GM13976 (cell line): ENCODE measurements around the gene RAB35.

Source experiments
- DNase-seq: peaks from one replicate; pipeline ENCODE4 v3.0.0; 2012; ENCODE audit warnings: low spot score
- in situ Hi-C: fragments of 300-500 bp; cut with MboI; formaldehyde crosslinking; loops from one replicate; pipeline ENCODE4 v1.12.0; 2022; ENCODE audit warnings: low sequenced_read_pairs, mixed read lengths, inconsistent platforms; ENCODE audit not compliant: unreplicated experiment
- TF ChIP-seq, protein P1 (sequence below): IDR thresholded peaks from 2 replicates; pipeline ENCODE4 v1.5.1; 2012; ENCODE audit warnings: borderline replicate concordance, mild to moderate bottlenecking; ENCODE audit not compliant: insufficient read depth; ENCODE audit errors: extremely low read depth, missing control alignments, control extremely low read depth

The RAB35 gene

DNA sequence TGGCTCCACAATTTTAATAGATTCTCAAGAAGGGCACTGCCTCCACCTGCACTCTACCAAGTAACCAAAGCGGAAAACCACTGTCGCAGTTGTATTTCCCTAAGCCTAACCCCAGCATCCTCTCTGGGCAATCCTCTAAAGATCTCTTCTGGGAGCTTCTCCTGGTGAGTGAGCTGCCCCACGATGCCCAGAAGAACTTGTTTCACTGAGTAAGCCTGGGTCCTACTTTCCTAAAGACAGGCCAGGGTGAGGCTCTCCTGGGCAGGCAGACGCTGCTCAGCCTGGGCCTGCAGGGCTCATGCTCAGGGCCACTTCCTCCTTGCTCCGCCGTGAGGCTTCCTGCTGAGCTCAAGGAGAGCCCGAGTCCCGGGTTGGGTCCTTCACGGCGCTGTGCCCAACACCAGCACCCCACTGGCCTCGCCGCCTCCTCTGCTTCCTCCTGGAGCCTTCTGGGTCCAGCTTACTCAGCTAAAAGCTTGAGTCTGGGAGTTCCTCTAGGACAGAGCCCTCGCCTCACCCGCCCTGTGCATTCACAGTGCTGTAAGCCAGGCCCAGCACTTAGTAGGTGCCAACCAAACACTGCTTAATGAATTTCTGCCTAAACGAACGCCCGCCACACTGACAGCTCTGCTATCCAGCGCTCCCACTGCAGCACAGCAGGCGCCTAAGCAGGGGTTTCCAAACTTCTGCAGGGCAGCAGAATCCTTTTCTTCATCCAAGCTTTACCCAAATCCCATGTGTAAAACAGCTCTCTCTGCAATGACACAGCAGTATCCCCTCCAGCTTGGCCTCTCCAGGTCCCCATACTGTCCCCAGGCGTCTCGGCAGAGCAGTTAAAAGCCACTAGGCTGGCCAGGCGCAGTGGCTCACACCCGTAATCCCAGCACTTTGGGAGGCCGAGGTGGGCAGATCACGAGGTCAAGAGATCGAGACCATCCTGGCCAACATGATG lies 5.7 kb downstream of the RAB35 start:
- in situ Hi-C loops: no loop called here
- peak; percentile 74 for DNase-seq
- TF ChIP-seq, protein P1, sequence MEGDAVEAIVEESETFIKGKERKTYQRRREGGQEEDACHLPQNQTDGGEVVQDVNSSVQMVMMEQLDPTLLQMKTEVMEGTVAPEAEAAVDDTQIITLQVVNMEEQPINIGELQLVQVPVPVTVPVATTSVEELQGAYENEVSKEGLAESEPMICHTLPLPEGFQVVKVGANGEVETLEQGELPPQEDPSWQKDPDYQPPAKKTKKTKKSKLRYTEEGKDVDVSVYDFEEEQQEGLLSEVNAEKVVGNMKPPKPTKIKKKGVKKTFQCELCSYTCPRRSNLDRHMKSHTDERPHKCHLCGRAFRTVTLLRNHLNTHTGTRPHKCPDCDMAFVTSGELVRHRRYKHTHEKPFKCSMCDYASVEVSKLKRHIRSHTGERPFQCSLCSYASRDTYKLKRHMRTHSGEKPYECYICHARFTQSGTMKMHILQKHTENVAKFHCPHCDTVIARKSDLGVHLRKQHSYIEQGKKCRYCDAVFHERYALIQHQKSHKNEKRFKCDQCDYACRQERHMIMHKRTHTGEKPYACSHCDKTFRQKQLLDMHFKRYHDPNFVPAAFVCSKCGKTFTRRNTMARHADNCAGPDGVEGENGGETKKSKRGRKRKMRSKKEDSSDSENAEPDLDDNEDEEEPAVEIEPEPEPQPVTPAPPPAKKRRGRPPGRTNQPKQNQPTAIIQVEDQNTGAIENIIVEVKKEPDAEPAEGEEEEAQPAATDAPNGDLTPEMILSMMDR: no peak

DNA sequence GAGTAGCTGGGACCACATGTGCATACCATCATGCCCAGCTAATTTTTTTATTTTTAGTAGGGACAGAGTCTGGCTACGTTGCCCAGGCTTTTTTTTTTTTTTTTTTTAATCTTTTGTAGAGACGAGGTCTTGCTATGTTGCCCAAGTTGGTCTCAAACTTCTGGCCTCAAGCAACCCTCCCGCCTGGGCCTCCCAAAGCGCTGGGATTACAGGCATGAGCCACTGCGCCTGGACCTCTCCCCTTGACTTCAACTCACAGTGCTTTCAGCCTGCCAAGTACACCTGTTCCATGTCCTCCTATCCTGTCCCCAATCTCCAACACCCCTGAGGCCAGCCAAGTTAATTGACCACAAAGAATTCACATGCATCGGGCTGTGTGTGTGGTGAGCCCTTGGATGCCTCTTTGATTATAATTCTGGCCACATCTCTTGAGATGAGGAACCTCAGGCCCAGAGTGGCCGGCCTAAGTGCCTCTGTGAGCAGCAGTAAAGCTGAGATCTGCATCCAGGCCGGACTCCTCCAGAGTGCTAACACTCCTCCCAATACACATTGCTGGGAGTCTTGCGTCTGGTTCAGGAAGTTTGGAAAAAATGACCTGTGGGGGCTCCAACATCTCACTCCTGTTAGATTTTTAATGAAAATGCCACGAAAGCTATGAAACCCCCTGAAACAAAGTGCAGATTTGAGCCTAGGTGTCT lies 6.8 kb downstream of the RAB35 start:
- DNase-seq: no peak
- in situ Hi-C loops: no loop called here
- TF ChIP-seq, protein P1: no peak

DNA sequence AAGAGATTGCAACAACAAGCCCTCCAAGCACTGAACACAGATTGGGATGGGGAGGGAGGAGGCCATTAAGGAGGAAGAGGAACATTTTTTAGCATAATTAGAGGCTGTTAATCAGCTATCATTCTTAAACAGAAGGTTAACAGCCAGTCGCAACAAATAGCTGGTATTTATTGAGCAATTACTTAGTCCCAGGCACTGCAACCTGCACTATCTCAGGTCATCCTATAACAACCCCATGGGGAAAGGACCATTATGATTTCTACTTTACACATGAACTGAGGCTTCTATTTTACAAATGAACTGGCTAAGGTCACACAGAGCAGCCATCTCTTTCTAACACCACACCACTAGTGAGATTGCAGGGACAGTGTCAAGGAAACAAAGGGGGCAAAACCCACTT lies 10.4 kb downstream of the RAB35 start:
- no peak for DNase-seq
- in situ Hi-C loops: no loop called here
- TF ChIP-seq, protein P1: no peak

DNA sequence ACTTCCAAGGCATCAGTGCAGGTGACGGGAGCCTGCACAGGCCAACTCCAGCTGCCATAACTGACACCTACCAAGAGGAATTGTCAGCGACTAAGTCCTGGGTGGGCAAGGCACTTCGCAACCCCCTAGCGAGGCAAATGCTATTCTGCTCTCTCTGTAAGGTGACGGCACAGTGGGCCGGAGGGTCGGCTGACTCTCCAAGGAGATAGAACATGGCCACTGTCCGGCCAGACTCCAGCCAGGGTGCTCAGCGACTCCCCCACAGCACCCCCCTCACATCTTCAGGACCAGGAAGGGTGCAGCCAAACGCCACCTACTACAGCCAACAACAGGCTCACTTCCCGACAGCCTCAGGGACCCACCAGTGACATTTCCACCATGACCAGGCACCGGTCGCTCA lies 13.2 kb downstream of the RAB35 start:
- TF ChIP-seq, protein P1: no peak
- no peak for DNase-seq
- in situ Hi-C loops: no loop called here

DNA sequence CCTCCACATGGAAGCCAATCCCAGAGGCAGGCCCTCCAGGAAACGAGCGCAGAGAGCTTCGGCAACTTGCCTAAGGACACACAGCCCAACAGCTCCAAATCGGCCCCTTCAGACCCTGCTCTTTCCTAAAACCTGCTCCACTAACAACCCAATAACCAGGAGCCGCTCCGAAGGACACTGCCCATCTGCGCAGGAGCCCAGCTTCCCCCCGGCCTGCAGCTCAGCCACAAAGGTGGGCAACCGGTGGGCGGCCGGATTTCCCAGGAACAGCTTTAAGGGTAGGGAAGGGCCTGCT lies 13.6 kb downstream of the RAB35 start:
- in situ Hi-C loops: no loop called here
- no peak for DNase-seq

DNA sequence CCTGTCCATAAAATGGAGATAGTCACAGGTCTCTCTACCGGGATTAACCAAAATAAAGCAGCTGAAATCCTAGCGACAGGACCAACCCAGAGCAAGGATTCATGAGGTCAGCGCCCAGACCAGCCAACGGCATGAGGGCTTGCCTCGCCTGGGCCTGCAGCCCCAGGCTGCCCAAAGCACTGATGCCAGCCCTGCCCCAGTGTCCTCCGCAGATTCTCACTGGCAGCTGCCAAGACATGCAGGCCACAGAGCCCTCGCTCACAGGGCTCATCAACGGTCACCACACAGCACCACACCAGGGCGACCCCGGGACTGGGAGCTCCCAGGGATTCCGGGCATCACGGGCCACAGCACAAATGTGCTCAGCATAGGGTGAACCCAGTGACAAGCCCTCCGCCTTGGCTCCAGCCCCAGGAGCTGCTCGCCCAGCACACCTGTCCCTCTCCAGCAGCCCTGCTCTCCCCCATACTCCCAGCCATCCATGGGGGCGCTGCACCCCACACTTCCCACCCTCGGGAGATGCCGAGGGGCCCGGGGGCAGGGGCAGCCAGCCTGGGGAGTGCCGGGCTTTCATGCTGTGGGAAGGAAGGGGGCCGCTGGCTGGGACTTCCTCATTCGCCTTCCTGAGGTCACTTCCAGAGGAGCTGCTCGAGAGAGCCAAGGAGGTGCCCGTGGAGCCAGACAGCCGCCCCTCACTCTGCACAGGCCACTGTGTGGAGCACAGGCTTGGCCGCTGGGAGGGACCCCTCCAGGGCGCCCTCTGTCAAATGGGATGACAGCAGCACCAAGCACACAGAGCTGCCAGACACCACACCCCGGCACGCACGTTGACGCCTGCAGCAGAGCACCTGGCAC lies 14.1 kb downstream of the RAB35 start:
- in situ Hi-C loops: no loop called here
- DNase-seq: no peak
- TF ChIP-seq, protein P1: no peak

More for the DNA sequence above, 13.6 kb downstream of the RAB35 start:
- TF ChIP-seq, protein P1: no peak
